CD8-positive, alpha-beta memory T cell (primary cell): ENCODE data around the gene CGB8. TPM values are rescaled to one million over a fixed set of nuclear protein-coding genes. Genes with fewer than 3 reads are reported as not detected.

Experiments used
- CTCF ChIA-PET: fragments of 350-600 bp; sonication (Branson Sonifier 250); formaldehyde crosslinking; loops from one replicate; lab custom pipeline; 2021; ENCODE audit warnings: antibody characterized with exemption; lab: Charles Lee
- POLR2A ChIA-PET: fragments of 350-600 bp; sonication (Branson Sonifier 250); formaldehyde crosslinking; loops from one replicate; lab custom pipeline; 2021; ENCODE audit warnings: antibody characterized with exemption; lab: Charles Lee
- DNase-seq, 5 donors: peaks; one replicate each; pipeline versions ENCODE4 v3.0.0 to v3.0.0-alpha.2; 2020 to 2022; ENCODE audit warnings: mixed read lengths in 1 of 5
- H3K27ac ChIP-seq: one replicate; pipeline ENCODE4 v1.7.0; 2013; ENCODE audit warnings: low read depth, mild to moderate bottlenecking, low read length, moderate library complexity
- H3K27me3 ChIP-seq: 2 replicates; pipeline ENCODE4 v1.7.0; 2013; ENCODE audit warnings: low read length, mild to moderate bottlenecking; ENCODE audit not compliant: insufficient read depth, poor library complexity, severe bottlenecking
- H3K36me3 ChIP-seq: 2 replicates; pipeline ENCODE4 v1.7.0; 2013; ENCODE audit warnings: mild to moderate bottlenecking, low read length, moderate library complexity; ENCODE audit not compliant: insufficient read depth
- H3K4me1 ChIP-seq: 2 replicates; pipeline ENCODE4 v1.7.0; 2013; ENCODE audit warnings: mild to moderate bottlenecking, low read length, moderate library complexity; ENCODE audit not compliant: insufficient read depth
- H3K4me3 ChIP-seq: 2 replicates; pipeline ENCODE4 v1.7.0; 2013; ENCODE audit warnings: mild to moderate bottlenecking, low read length
- H3K9me3 ChIP-seq: 2 replicates; pipeline ENCODE4 v1.7.0; 2013; ENCODE audit warnings: mild to moderate bottlenecking, low read length
- H3K27ac Mint-ChIP-seq, 8 donors: one replicate each; pipeline ENCODE4 v1.8.0; 2020 to 2021; ENCODE audit warnings: mixed read lengths in 8 of 8, mild to moderate bottlenecking in 6 of 8, inconsistent platforms in 3 of 8, moderate library complexity in 3 of 8
- H3K27me3 Mint-ChIP-seq, 2 donors: one replicate each; pipeline ENCODE4 v1.8.0; 2020 to 2021; ENCODE audit warnings: mixed read lengths in 2 of 2, mild to moderate bottlenecking in 1 of 2, moderate library complexity in 1 of 2
- H3K36me3 Mint-ChIP-seq, 3 donors: one replicate each; pipeline ENCODE4 v1.8.0; 2020 to 2021; ENCODE audit warnings: mixed read lengths in 3 of 3, inconsistent platforms in 1 of 3, mild to moderate bottlenecking in 1 of 3
- H3K4me1 Mint-ChIP-seq, 3 donors: one replicate each; pipeline ENCODE4 v1.8.0; 2020 to 2021; ENCODE audit warnings: mixed read lengths in 3 of 3, inconsistent platforms in 1 of 3, mild to moderate bottlenecking in 1 of 3
- H3K4me3 Mint-ChIP-seq, 7 donors: one replicate each; pipeline ENCODE4 v1.8.0; 2020 to 2021; ENCODE audit warnings: mixed read lengths in 7 of 7, mild to moderate bottlenecking in 6 of 7, moderate library complexity in 4 of 7, inconsistent platforms in 2 of 7
- H3K9me3 Mint-ChIP-seq, 5 donors: one replicate each; pipeline ENCODE4 v1.8.0; 2020 to 2022; ENCODE audit warnings: mixed read lengths in 5 of 5, mild to moderate bottlenecking in 3 of 5, moderate library complexity in 2 of 5, inconsistent platforms in 1 of 5
- polyA plus RNA-seq: library from polyadenylated mRNA; unstranded; fragments of 300-500 nt; fragmentation: Illumina TruSeq; gene quantifications from one replicate; pipeline ENCODE4 v1.2.3, GENCODE V29; 2021
- total RNA-seq, 2 experiments: library from RNA; stranded (reverse); gene quantifications; one replicate each; pipeline ENCODE4 v1.2.3, GENCODE V29; 2021

Gene CGB8
- total and polyA plus RNA-seq, 3 experiments from 2014 or later, result not detected

- no peak overlapping the region for H3K4me3 Mint-ChIP-seq
- H3K4me1 Mint-ChIP-seq, result peaks cover 10 to 15% (median 10%) of the 10 kb centered on the region in 3 donors
- no peak overlapping the region for H3K27ac Mint-ChIP-seq
- POLR2A ChIA-PET, result no interaction called here
- H3K9me3 Mint-ChIP-seq, result peaks cover 0 to 3% (median 2%) of the 10 kb centered on the region in 5 donors
- H3K4me1 ChIP-seq, result no peaks in the 10 kb centered on the region
- CTCF ChIA-PET, result no interaction called here
- H3K4me3 ChIP-seq, result no peak overlapping the region
- no peaks in the 10 kb centered on the region for H3K9me3 ChIP-seq
- peaks cover 0 to 7% (median 5%) of the 10 kb centered on the region in 3 donors for H3K36me3 Mint-ChIP-seq
- peaks cover 61 to 74% of the 10 kb centered on the region in 2 donors for H3K27me3 Mint-ChIP-seq
- H3K27me3 ChIP-seq, result peaks cover 19% of the 10 kb centered on the region
- no peaks in the 10 kb centered on the region for H3K36me3 ChIP-seq
- no peak overlapping the region for H3K27ac ChIP-seq
- DNase-seq, result no peak
These were observed 23.1 kb upstream of the CGB8 start for GRCh38 chr19:49071860-49072547.

DNA sequence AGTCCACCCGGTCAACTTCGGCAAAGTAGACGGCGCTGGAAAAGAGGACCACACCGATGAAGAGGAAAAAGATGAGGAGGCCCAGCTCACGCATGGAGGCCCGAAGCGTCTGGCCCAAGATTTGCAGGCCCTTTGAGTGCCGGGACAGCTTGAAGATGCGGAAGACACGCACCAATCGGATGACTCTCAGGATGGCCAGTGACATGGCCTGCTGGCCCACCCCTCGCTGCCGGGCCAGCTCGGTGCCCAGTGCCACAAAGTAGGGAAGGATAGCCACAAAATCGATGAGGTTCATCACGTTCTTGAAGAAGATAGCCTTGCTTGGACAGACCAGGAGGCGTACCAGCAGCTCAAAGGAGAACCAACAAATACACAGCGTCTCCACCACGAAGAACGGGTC is 21.5 kb upstream of the CGB8 start:
- Mint-ChIP-seq H3K4me3 (peak overlapping the region in 2 of 7 donors; percentile 38 to 48), H3K27ac (no peak overlapping the region), H3K9me3 (peaks cover 0 to 3% (median 2%) of the 10 kb centered on the region in 5 donors), H3K27me3 (peaks cover 69 to 83% of the 10 kb centered on the region in 2 donors), H3K4me1 (peaks cover 10 to 15% (median 13%) of the 10 kb centered on the region in 3 donors), H3K36me3 (peaks cover 0 to 7% (median 5%) of the 10 kb centered on the region in 3 donors)
- H3K27ac ChIP-seq, result no peak overlapping the region
- no peaks in the 10 kb centered on the region for H3K9me3 ChIP-seq
- DNase-seq, result no peak
- H3K4me1 ChIP-seq, result no peaks in the 10 kb centered on the region
- H3K4me3 ChIP-seq, result no peak overlapping the region
- H3K36me3 ChIP-seq, result no peaks in the 10 kb centered on the region
- ChIA-PET POLR2A (no interaction called here), CTCF (interaction anchor here (2.0 kb wide), 1 partner anchor 77 kb away, joined by 5 read pairs; the partner anchor contains the start of genes GYS1 and RUVBL2)
- H3K27me3 ChIP-seq, result peaks cover 29% of the 10 kb centered on the region

- no peak overlapping the region for H3K4me3 ChIP-seq
- Mint-ChIP-seq H3K4me3 (no peak overlapping the region), H3K36me3 (peaks cover 0 to 7% (median 5%) of the 10 kb centered on the region in 3 donors), H3K9me3 (peaks cover 0 to 3% (median 2%) of the 10 kb centered on the region in 5 donors), H3K27ac (no peak overlapping the region), H3K27me3 (peaks cover 69 to 82% of the 10 kb centered on the region in 2 donors), H3K4me1 (peaks cover 10 to 15% (median 14%) of the 10 kb centered on the region in 3 donors)
- ChIA-PET POLR2A (no interaction called here), CTCF (interaction anchor here (0.6 to 2.0 kb wide), 2 partner anchors 18 to 76 kb away, joined by 3 to 5 read pairs; partner anchors contain the start of genes GYS1 and RUVBL2)
- H3K36me3 ChIP-seq, result no peaks in the 10 kb centered on the region
- peaks cover 25% of the 10 kb centered on the region for H3K27me3 ChIP-seq
- H3K9me3 ChIP-seq, result no peaks in the 10 kb centered on the region
- DNase-seq, result no peak
- H3K27ac ChIP-seq, result no peak overlapping the region
- no peaks in the 10 kb centered on the region for H3K4me1 ChIP-seq
These were observed 20.1 kb upstream of the CGB8 start for GRCh38 chr19:49069026-49069425.

DNA sequence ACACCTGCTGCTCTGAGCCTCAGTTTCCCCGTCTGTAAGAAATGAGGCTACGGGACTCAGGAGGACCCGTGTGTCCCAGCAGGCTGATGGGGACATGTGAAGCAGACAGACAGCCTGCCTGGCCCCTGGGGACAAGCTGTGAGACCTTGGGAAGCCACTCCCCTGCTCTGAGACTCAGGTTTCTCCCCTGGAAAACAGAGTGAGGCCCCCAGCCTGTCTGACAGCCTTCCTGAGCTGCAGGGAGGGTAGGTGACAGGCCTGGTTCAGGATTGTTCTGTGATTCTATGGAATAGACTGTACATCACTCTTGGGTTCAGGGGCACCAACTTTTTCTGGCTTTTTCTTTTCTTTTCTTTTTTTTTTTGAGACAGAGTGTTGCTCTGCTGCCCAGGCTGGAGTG is 18.6 kb upstream of the CGB8 start:
- H3K27me3 Mint-ChIP-seq, result peaks cover 62 to 75% of the 10 kb centered on the region in 2 donors
- H3K27ac Mint-ChIP-seq, result no peak overlapping the region
- H3K36me3 Mint-ChIP-seq, result peaks cover 0 to 5% (median 5%) of the 10 kb centered on the region in 3 donors
- Histone ChIP-seq H3K4me1 (no peaks in the 10 kb centered on the region), H3K27ac (no peak overlapping the region), H3K27me3 (peaks cover 14% of the 10 kb centered on the region), H3K9me3 (no peaks in the 10 kb centered on the region), H3K36me3 (no peaks in the 10 kb centered on the region), H3K4me3 (no peak overlapping the region)
- H3K4me3 Mint-ChIP-seq, result no peak overlapping the region
- H3K4me1 Mint-ChIP-seq, result peaks cover 3 to 4% (median 3%) of the 10 kb centered on the region in 3 donors
- H3K9me3 Mint-ChIP-seq, result peaks cover 0 to 3% (median 0%) of the 10 kb centered on the region in 5 donors
- no peak for DNase-seq
- ChIA-PET POLR2A (no interaction called here), CTCF (no interaction called here)

DNA sequence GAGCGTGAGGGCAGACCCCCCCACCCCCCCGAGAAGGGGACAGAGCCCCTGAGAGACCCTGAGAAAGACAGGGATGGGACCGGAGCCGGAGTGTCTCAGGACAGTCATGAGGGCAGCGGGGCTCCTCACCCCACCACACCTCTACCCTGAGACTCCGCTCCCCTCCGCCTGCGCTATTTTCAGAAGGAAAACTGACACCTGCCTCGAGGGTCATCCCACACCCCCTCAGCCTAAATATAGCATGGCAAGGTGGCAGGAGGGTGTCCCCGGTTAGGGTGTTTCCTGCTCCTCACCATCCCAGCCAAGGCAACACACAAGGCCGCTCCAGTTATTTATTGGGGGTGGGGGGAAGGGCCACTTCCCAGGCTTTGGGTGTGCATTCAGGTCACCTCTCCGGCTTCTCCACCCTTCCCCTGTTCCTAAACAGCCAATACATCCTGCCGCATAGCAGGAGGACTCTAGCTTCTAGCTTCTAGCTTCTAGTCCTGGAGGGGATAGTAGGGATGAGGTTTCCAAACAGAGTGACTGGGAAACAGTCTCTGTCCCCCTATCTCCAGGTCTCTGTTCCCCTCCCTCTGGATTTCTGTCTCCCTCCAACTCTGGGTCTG is 17.1 kb upstream of the CGB8 start:
- CTCF ChIA-PET, result no interaction called here
- peaks cover 14% of the 10 kb centered on the region for H3K27me3 ChIP-seq
- Mint-ChIP-seq H3K36me3 (peaks cover 0 to 5% (median 5%) of the 10 kb centered on the region in 3 donors), H3K4me3 (no peak overlapping the region), H3K27me3 (peaks cover 62 to 74% of the 10 kb centered on the region in 2 donors), H3K27ac (no peak overlapping the region), H3K9me3 (peaks cover 0 to 3% (median 0%) of the 10 kb centered on the region in 5 donors), H3K4me1 (peaks cover 0 to 3% (median 3%) of the 10 kb centered on the region in 3 donors)
- no peak for DNase-seq
- POLR2A ChIA-PET, result no interaction called here
- H3K36me3 ChIP-seq, result no peaks in the 10 kb centered on the region
- no peaks in the 10 kb centered on the region for H3K9me3 ChIP-seq
- no peaks in the 10 kb centered on the region for H3K4me1 ChIP-seq
- no peak overlapping the region for H3K4me3 ChIP-seq
- H3K27ac ChIP-seq, result no peak overlapping the region

DNA sequence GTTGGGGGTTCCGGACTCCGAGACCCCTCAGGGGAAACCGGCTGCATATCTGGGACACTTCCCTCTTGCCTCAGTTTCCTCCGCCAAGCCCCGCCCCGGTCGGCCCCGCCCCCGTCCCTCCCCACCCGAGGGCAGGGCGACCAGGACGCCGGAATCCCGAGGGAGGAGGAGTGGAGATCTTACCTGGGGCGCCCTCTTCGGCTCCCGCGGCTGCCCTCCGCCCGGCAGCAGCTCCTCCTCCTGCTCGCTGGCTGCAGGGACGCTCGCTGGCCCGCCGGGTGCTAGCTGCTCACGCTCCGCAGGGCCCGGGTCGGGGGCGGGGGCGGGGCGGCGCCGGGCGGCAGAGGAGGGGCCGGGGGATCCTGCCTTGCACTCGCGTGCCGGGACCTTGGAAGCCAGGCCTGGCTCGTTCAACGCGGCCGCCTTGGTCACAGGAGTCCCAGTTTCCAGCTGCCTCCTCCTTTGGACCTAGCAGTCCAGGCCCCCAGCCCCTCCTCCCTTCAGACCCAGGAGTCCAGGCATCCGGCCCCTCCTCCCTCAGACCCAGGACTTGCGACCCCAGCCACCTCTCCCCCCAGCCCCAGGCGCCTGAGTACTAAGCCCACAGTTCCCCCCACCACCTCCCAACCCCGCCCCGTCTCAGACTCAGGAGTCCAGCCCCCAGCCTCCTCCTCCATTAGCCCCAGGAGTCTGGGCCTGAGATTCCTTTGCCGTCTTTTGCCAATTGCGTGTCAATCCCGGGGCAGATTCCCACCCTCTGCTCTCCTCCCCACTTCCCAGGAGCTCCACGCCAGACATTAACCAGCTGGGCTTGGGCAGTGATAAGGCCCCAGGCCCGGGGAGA is 16.1 kb upstream of the CGB8 start, which contains the start of gene NTF4:
Gene NTF4, minus strand, starts transcription at position 51 of the 844 bp plus-strand sequence. CDS start 2,821 bp downstream, outside the sequence.
- H3K27me3 ChIP-seq, result peaks cover 14% of the 10 kb centered on the region
- Mint-ChIP-seq H3K27me3 (peaks cover 57 to 70% of the 10 kb centered on the region in 2 donors), H3K4me3 (peak within 1 kb of the TSS in 1 of 7 donors; percentile 9)

DNA sequence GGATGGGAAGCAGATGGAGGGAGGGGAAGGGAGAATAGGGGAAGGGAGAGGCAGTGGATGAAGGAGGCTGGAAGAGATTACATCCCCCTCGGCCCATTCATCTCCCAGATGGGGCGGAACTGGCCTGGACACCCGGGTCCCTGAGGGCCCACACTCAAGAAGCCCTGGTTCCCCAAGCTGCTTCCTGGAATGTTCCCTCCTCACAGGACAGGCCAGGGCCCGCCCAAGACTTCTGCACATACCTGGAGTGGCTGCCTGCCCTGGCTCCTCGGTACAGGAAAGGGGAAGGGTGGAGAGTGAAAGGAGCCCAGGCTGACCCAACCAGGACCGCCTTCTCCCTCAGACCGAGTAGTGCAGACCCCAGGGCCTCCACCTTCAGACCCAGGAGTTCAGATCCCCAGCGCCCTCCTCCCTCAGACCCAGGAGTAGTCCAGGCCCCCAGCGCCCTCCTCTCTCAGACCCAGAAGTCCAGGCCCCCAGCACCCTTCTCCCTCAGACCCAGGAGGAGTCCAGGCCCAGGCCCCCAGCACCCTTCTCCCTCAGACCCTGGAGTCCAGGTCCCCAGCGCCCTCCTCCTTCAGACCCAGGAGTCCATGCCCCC is 15.2 kb upstream of the CGB8 start:
- DNase-seq, result no peak
- POLR2A ChIA-PET, result no interaction called here
- H3K9me3 Mint-ChIP-seq, result peaks cover 0 to 2% (median 0%) of the 10 kb centered on the region in 5 donors
- H3K4me3 ChIP-seq, result no peak overlapping the region
- H3K4me1 ChIP-seq, result no peaks in the 10 kb centered on the region
- H3K36me3 ChIP-seq, result no peaks in the 10 kb centered on the region
- H3K4me1 Mint-ChIP-seq, result peaks cover 0 to 3% (median 0%) of the 10 kb centered on the region in 3 donors
- CTCF ChIA-PET, result no interaction called here
- H3K27ac Mint-ChIP-seq, result peak overlapping the region in 1 of 8 donors; percentile 72
- no peaks in the 10 kb centered on the region for H3K9me3 ChIP-seq
- no peak overlapping the region for H3K27ac ChIP-seq
- peaks cover 11% of the 10 kb centered on the region for H3K27me3 ChIP-seq
- H3K27me3 Mint-ChIP-seq, result peaks cover 56 to 68% of the 10 kb centered on the region in 2 donors
- H3K36me3 Mint-ChIP-seq, result no peaks in the 10 kb centered on the region
- H3K4me3 Mint-ChIP-seq, result peak overlapping the region in 1 of 7 donors; percentile 9

More for the DNA sequence above, 16.1 kb upstream of the CGB8 start, which contains the start of gene NTF4:
- Mint-ChIP-seq H3K4me1 (peaks cover 0 to 3% (median 0%) of the 10 kb centered on the region in 3 donors), H3K27ac (peak within 1 kb of the TSS in 1 of 8 donors; percentile 72), H3K9me3 (peaks cover 0 to 3% (median 2%) of the 10 kb centered on the region in 5 donors), H3K36me3 (peaks cover 0 to 3% (median 0%) of the 10 kb centered on the region in 3 donors)
- POLR2A ChIA-PET, result no interaction called here
- Histone ChIP-seq H3K27ac (no peak within 1 kb of the TSS), H3K4me3 (no peak within 1 kb of the TSS), H3K9me3 (no peaks in the 10 kb centered on the region), H3K4me1 (no peaks in the 10 kb centered on the region), H3K36me3 (no peaks in the 10 kb centered on the region)
- CTCF ChIA-PET, result no interaction called here
- DNase-seq, result no peak
